Urinary bladder (tissue), 2 donors: ENCODE data around the gene ZDHHC20. TPM values are rescaled to one million over a fixed set of nuclear protein-coding genes. Genes with fewer than 3 reads are reported as not detected.

Source experiments
- polyA plus RNA-seq: library from polyadenylated mRNA; stranded (reverse); fragments of 200-250 nt; gene quantifications from one replicate; pipeline ENCODE4 v1.2.3, GENCODE V29; 2013
- small RNA-seq: library from RNA; depleted of rRNA; stranded (forward); fragments of <200 nt; gene quantifications from one replicate; pipeline ENCODE3, GENCODE V24; 2014
- total RNA-seq: library from RNA; depleted of rRNA; stranded (reverse); fragments of >200 nt; gene quantifications from one replicate; pipeline ENCODE4 v1.2.3, GENCODE V29; 2014
- donor health status: healthy.

ZDHHC20 gene
- total and polyA plus RNA-seq, 2 donors: 30.1 to 209 TPM

Small RNAs within 50 kb of the gene (small RNA-seq; reads per million reads assigned to genes)
- not detected for gene RNA5SP25

Other genes with a start within 250 kb of the ZDHHC20 start
- 67.7 TPM for gene MICU2, start 144.9 kb upstream of the ZDHHC20 start, total RNA-seq
- gene MICU2, start 144.9 kb upstream of the ZDHHC20 start, polyA plus RNA-seq: 34.0 TPM
- gene FGF9, start 211.8 kb upstream of the ZDHHC20 start, total RNA-seq: 13.8 TPM
- 1.9 TPM for gene FGF9, start 211.8 kb upstream of the ZDHHC20 start, polyA plus RNA-seq